Dermis blood vessel endothelial cell (primary cell): ENCODE data around the gene ZIC5. TPM values are rescaled to one million over a fixed set of nuclear protein-coding genes. Genes with fewer than 3 reads are reported as not detected.
"Not testable (repeated sequence)": the region's sequence is repeated elsewhere in the genome, so short reads cannot be mapped to it uniquely, and the experiment has no call there.

Experiments
- DNase-seq: peaks from one replicate; pipeline ENCODE4 v3.0.0; 2010
- total RNA-seq: library from RNA; depleted of rRNA; stranded (reverse); fragments of >200 nt; gene quantifications from 2 replicates; pipeline ENCODE4 v1.2.3, GENCODE V29; 2014

Gene ZIC5
- total RNA-seq, 1 donor from 2014 or later: under 0.01 TPM

DNA sequence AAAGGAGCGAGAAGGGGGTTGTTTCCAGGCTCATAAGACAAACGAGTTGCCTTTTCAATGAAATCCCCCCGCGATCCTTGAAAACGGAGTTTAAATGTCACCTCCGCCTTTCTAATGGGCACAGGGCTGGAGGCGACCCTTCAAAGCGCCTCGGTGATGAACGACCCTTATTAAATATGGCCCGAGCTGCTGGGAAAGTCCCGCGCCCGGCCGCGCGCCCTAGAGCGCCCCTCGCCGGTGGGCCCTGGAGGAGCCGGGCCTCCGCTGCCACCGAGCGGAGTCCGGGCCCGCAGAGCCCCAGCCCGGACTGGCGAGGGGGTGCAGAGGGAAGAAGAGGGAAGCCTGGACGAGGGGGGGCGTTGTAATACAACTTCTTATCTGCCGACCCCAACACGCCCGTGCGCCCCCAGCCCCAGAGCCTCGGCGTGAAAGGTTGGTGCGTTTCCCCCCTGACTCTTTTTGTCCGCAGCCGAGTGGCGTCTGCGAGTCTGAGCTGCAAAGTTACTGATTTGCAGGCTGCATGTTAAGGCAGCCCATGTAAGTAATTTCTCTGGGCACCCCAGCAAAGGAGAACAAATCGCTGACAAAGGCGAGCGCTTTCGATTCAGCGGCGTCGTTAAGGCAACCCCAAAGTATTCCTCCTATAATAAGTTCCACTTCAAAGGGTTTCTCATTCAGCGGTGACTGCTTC, 11.9 kb downstream of the ZIC5 start:
- DNase-seq: no peak

DNA sequence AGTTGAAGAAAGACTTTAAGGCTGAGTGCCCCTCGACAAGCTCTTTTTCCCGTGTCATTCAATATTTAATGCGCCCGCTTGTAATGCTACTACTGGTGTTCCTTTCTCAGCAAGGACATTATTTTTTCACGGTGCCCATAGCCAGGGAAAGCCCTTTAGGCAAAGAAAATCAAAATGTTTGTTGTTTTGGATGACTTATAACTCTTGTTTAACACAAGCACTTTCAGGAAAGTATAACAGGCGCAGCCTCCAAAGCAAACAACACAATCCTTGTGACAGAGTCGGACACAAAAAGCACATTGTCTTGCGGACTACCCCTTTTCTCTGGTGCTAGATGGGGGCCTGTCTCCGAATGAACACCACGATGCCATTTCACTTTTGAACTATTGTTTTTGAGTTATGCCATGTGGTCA, 12.4 kb downstream of the ZIC5 start:
- DNase-seq: no peak

DNA sequence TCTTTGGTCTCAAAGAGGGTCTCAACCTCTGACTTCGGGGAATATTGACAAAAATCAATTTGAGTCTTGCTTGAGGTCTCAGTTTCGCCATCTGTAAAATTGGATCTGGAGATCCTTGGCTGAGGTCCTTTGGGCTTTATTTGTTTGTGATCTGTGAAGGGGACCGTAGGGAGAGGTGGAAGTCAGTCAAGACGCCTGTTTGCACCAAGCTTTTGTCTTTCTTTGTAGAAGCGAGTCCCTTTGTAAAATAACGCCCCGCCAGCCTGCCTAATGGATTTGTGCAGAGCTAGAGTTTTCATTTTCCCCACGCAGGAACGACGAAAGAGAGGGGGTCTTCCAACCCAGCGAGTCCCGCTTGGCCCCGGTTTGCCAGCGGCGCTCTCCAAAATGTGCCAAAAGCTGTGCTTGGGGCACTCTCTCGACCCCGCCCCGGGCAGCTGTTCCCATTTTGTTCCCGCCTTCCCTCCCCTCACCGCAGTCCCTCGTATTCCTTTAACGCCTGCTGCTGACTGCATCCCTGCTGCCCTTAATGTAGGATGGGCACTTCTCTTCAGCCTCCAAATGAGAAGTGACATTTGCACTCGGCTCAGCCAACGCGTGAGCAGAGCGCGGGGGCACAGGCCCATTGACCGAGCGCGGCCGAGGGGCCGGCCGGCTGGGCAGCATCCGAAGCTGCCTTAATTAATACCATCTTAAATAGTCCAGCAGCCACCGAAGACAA, 13.0 kb downstream of the ZIC5 start:
- DNase-seq: no peak

DNA sequence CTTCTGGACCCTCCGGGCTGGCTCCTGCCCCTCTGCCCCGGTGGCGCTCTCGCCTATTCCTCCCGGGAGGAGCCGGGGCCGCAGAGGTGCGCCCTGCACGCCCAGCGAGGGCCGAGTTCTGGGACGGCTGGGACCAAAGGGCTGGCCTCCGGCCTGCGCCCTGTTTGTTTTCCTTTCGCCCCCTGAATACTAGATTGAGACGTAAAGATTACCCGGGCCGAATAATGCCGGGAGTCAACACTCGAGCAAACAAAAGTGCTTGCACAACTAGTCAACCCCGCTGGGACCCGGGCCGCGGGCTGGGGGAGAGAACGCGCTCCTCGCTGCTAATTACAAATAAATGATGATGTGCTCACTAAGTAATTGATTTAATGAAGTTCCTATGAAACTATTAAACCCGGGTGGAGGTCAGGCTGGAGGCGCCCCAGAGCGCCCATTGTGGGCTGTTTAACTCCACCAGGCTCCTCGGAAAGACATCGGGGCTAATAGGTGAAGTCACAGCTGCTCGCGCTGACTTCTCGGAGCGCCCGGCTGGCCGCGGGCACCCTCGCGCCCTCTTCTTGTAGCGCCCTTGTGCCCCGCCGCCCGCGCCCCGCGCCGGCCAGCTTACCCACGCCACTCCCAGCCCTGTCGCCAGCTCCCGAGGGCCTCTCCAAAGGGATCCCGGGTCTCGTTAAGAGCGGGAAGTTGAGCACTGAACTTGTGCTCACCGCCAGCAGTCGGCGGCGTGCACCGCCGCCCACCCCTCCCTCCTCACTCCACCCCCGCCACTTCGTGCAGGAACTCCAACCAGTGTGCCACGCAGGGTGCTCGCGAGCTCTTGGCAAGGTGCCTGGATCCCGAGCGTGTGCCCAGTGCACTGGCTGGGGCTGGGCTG, 14.9 kb downstream of the ZIC5 start:
- no peak for DNase-seq

DNA sequence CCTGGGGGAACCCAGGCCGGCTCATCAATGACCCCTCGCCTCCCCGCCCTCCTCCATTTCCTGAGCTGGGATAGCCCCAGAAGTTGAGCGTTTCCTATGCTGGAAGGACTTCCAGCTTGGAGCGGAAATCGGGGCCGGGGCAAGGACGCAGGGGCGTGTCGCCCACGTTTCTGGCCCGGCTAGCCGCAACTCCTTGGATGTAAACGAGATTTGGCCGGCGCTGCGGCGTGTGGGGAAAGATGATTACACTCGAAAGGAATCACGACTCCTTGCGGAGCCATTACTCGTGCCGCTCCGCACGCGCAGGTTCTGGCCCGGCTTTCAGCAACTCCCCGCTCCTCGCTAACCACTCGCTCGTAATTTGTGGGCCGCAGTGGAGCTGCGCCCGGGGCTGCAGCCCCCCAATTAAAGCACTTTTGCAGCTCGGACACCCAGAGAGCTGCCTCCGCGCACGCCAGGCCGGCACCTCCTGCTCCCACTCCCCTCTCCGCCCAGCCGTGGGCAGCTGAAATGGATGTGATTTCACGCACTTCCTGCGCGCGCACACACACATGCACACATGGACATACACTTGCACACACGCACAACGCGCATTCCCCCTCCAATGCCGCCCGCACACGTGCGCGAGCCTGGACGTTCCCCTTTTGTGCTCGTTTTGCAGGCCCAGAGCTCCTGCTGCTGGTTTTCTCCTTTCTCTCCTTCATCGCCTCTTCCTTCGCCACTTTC, 15.7 kb downstream of the ZIC5 start:
- DNase-seq: no peak

DNA sequence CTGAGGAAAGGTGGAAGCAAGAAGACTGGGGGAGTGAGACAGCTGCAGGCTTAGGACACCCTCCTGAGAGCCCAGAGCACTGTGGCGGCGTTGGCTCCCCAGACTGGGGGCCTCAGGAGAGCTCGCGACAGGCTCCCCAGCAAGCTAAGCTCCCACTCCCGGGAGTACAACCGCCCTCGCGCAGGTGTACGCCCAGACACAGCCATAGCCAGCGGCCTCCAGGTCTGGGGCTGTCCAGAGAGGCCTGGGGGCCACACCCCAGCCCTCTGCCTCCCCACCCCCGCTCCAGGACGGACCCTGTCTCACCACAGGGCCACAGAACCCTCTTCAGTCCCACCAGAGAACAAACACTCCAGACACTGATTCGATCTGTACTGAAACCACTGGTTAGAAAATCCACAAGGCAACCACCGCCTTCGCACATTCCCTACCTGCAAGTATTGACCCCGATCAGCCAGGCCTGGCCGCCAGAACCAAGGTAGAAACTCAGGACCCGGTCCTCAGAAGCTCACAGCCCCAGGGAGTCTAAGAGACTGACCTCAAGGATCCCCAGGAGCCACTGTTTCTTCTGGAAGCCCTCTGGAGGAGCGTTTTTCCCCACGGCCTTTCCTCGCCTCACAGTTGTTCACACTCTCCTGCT, 16.3 kb downstream of the ZIC5 start:
- DNase-seq: no peak

DNA sequence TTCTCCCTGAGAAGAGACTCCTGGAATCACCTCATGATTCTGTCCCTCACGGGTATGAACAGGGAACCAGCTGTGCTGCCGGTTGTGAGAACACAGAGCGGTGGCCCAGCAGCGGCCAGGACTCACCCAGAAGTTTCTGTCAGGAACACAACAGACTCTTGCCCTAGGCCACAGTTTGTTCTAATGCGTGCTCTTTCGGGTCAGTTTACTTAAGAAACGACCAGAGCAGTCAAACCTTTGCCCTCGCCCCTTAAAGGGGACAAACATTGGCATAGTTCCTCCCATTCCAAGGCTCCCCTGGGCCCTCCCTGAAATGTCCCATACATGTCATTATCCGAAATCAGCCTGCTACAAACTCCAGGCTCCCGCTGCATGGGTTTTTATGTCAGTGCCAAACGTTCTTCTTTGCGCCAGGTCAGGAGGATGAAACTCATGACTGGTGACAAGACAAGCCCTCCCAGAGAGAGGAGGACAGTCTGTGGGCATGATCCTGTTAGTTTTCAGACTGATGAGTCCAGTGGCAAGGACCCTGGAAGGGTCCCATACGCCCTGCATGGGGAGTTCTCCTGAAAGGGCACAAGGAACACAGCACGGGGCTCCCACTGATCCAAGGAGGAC, 18.3 kb downstream of the ZIC5 start:
- no peak for DNase-seq

DNA sequence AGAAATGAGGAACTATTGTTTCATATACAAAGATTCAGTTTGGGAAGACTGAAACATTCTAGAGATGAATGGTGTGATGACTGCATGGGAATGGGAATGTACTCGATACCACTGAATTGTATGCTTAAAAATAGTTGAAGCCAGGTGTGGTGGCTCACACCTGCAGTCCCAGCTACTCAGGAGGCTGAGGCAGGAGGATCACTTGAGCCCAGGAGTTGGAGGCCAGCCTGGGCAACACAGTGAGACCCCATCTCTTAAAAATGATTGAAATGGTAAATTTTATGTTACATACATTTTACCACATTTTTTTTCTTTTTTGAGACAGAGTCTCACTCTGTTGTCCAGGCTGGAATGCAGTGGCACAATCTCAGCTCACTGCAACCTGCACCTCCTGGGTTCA, 19.9 kb downstream of the ZIC5 start:
- DNase-seq: not testable (repeated sequence)

DNA sequence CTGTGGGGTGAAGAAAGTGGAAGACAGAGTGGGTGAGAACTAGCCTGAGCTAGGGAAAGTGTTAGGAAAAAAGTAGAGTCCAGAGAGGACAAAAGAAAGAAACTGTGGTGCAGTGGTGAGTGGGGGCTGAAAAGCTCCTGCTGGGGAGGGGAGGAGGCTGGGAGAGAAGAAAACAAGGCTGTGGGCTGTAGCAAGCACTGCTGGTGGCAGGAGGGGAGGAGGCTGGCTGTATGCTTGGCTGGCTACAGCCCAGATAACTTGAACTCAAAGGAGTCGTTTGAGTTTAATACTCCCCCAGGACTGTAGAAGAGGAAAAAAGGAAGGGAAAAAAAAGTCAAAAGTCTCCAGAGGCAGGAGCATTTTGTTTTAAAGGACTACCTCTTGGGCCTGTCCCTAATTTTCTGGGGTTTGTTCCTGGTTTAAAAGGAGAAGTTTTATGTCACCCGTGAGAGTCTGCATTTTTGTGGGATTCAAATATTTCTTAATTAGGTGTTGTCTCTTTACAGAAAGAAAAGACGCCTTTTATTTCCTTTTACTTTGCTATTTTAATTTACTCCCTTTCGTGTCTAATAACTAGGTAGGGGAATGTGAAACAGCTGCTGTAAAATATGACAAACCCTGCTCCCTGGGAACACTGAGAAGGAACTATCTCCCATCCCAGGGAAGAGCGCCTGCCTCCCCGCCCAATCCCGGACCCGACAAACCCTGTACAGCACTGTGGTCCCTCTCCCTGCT, 21.7 kb downstream of the ZIC5 start:
- DNase-seq: no peak

DNA sequence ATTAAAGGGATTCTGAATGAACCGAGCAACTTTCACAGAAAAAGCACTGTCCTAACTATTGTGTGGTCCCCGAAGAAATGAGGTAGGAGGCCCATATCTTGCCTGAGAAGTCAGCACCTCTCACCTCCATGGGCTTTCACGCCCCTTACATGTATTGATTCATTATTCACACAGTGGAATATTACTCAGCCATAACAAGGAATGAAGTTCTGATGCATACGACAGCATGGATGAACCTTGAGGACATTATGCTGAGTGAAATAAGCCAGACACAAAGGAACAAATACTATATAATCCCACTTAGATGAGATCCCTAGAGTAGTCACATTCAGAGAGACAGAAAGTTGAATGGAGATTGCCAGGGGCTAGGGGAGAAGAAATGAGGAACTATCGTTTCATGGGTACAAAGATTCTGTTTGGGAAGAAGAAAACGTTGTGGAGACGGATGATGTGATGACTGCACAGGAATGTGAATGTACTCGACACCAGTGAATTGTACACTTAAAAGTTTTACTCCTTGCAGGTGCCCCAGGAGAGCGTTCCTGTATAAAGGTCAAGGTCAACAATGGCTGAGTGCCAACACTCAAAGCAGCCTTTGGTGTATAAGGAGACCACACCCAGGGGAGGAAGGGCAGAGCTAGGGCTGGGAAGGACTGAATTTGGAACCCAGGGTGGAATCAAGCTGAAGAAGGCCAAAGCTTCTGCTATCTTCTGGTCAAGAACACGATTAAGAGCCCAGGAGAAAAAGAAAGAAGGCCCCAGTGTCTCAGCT, 22.5 kb downstream of the ZIC5 start:
- DNase-seq: no peak

DNA sequence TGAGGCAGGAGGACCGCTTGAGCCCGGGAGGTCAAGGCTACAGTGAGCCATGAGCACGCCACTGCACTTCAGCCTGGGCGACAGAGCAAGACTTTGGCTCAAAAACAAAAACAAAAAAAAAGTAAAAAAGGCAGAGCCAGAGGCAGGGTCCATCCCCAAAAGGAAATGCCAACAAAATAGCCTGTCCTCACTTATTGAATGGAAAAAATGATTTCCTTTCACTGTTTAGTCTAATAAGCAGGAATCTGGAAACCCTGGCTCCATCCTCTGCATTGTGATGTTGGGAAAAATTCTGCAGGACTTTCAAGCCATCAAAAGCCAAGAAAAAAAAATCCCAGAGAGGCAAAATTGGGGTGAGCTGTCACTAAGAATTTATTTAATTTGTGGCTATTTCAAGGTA, 23.2 kb downstream of the ZIC5 start:
- no peak for DNase-seq

DNA sequence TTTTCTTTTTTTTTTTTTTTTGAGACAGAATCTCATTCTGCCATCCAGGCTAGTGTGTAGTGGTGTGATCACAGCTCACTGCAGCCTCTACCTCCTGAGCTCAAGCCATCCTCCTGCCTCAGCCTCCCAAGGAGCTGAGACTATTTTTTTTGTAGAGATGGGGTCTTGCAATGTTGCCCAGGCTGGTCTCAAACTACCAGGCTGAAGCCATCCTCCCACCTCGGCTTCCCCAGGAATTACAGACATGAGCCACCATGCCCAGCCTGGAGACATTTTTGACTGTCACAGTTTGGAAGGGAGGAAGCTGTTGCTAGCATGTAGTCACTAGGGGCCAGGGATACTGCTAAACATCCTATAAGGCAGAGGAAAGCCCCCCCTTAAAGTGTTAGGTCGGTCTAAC, 23.9 kb downstream of the ZIC5 start:
- no peak for DNase-seq

DNA sequence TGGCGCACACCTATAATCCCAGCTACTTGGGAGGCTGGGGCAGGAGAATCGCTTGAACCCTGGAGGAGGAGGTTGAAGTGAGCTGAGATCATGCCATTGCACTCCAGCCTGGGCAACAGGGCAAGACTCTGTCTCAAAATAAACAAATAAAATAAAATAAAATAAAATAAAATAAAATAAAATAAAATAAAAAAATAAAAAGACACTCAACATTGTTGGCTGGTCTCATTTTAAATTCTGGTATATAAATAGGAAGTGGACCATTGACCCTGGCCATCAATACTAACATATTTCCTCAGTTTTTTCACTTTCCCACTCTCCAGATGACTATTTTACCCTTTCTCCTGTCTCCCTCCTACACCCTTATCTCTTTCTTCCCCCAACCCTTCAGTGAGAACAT, 26.1 kb downstream of the ZIC5 start:
- not testable (repeated sequence) for DNase-seq

DNA sequence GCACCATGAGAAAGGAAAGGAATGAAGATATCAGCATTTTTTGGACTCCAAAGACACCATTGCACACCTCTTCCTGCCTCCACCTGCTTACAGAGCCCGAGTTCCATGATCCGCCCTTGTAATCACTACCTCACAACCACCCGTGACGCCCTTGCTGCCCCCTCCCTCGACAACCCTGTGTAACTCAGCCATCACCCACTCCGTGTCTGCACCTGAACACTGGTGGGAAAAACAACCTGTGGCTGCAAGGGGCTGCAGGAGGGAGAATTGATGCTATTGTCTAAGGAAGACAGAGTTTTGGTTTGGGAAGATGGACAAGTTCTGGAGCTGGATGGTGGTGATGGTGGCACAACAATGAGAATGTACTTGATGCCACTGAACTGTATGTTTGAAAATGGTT, 27.0 kb downstream of the ZIC5 start:
- DNase-seq: no peak

DNA sequence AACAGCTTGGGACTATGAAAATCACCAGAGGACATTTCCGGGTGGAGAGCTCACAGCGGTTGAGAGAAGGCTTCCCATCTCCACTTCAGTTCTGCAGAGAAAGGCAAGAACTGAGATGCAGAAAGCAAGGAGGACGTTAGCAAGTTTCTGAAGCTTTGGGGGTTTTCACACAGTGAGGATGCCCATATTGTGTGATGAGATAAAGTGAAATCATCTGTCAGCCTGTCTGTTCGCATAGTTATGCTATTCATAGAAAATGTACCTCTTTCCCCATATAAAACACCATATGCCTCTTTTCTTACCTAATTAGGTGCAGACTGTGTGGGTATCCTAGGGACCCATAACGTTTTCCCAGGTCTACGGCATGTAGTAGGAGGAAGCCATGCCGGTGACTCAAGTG, 27.5 kb downstream of the ZIC5 start:
- no peak for DNase-seq

DNA sequence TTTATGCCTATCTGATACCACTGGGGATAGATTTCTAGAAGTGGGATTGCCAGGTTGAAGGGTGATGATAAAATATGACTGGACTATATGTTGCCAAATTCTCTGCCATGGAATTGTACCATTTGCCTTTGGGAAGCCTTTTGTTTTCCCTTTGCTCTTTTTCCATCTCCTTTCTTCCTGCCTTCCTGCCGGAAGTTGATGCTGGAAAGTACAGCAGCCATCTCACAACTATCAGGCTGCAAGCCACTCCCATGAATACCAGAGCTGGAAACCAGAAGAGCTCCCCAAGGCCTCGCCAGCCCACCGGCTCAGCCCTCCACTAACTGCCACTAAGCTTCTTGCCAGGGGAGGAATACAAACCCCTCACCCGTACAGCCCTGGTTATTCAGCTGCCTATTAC, 29.7 kb downstream of the ZIC5 start:
- no peak for DNase-seq

DNA sequence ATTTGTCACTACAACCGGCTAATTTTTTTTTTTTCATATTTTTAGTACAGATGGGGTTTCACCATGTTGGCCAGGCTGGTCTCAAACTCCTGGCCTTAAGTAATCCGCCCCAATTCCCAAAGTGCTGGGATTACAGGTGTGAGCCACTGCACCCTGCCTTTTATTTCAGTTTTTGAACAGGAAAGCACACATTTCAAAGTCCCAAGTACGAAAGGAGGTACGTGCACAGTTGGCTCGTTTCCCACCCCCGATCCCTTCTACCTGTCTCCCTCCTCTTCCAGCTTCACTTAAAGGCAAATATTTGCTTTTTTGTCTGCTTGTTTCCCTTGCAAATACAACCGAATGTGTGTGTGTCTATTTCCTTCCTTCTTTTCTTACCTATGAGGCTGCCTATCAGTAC, 30.5 kb downstream of the ZIC5 start:
- no peak for DNase-seq

DNA sequence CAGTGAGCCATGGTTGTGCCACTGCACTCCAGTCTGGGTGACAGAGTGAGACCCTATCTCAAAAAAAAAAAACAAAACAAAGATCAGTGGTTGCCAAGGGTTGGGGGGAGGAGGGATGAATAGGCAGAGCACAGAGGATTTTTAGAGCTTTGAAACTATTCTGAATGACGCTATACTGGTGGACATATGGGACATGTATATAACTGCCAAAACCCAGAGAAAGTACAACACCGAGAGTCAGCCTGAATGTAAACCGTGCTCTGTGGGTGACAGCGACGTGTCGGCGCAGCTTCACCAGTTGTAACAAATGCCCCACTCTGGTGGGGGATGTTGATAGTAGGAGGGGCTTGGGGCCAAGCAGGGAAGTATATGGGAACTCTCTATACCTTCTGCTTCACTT, 32.9 kb downstream of the ZIC5 start:
- DNase-seq: no peak

DNA sequence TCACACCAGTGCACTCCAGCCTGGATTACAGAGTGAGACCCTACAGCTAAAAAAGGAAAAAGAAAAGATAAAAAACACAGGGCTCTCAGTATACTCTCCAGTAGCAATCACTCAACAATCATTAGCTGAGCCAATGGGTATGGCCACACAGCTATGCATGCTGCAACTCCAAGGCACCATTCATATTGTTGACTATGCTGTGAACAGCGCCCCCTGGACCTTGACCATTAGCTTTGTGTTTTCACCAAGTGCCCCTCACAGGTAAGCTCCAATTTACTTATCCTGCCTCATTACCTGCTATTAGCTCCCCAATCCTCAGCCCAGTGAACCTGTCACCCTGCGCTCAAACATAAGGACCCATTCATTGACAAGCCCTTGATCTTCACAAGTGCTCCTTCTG, 35.8 kb downstream of the ZIC5 start:
- no peak for DNase-seq

DNA sequence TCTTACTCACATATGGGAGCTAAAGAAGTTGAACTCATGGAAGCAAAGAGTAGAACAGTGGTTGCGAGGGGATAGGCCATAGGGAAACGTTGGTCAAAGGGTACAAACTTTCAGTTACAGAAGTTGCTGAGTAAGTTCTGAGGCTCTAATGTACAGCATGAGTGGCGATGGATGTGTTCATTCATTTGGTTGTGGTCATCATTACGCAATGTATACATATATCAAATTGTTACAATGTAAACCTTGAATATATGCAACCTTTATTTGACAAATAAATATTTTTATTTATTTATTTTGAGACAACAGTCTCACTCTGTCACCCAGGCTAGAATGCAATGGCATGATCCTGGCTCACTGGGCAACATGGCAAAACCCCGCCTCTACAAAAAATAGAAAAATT, 38.7 kb downstream of the ZIC5 start:
- no peak for DNase-seq
